Stimulated activated CD8-positive, alpha-beta memory T cell treated with anti-CD3 and anti-CD28 coated beads, Interleukin-4, amount 100 ng/mL, for 1 hour (primary cell): ENCODE measurements around the gene PEPD.

Experiments
- DNase-seq, 2 donors: peaks; one replicate each; pipeline ENCODE4 v3.0.0-alpha.2; 2020; ENCODE audit warnings: low read depth in 2 of 2, low spot score in 1 of 2

Gene PEPD

DNA sequence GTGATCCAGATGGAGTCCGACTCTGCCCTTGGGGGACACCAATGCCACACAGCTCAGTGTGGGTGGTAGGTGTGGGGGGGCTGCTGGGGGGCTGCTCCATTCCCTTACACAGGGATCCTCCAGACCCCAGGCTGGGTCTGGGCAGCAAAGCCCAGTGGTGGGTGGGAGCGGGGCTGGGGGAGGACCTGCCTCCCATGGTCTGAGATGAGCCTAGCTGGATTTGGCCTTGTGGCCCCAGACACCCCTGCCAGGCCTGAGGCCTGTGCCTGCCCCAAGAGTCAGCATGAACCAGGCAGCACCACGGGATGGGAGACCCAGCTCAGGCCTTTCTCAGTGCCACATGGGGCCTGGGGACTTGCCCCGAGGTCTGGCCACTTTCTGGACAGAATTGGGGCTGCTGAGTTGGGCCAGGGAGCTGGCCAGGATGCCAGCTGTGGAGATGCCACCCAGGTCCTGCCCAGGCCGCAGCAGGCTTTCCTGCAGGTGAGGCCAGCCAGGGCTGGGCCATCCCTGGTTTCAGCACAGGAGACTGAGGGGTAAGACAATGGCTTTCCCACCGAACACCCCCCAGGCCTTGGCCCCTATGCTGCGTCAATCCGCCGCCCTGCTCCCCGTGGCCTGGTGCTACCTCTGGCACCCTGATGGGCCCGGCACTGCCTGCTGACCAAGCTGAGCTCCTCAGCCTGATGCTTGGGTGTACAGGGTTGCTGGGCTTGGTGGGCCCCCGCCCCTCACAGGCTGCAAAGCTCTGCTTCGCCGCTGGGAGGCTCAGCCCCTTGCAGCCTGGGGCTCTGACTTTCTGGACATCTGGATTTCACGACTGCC is 123.8 kb downstream of the PEPD start:
- DNase-seq = no peak

DNA sequence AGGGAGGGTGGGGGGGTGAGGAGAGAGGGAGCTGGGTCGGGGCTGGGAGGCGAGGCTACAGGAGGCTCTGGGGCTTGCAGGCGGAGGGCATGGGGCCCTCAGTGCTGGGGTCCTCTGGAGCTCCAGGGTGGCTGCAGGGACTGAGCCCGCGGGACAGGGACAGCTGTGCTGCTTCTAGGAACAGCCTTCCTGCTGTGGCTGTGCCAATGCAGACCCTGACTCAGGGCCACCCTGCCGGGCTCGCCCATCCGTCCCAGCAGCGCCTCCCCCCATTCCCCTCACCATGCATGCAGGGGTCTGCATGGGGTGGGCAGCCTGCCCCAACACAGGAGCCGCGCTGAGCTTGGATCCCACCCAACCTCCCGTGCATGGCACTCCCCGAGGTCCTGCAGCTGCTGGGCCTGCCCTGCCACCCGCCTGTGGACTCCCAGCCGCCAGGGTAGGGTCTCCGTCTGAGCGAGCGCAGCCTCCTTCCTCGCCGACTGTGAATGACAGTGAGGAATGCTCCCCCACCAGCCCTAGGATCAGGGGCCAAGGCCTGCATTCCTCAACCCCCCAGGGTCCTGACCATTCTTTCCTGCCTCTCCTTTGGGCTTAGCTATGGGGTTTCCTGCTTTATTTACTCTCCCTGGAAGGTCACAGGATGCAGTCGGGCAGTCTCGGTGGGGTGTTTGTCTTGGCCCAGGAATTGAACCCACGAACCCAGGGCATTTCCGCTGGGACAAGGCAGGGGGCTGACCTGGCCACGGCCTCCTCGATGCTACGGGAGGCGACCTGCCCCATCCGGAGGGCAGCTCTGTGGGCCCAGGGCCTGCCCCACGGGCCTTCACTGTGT is 124.7 kb downstream of the PEPD start:
- DNase-seq = no peak

DNA sequence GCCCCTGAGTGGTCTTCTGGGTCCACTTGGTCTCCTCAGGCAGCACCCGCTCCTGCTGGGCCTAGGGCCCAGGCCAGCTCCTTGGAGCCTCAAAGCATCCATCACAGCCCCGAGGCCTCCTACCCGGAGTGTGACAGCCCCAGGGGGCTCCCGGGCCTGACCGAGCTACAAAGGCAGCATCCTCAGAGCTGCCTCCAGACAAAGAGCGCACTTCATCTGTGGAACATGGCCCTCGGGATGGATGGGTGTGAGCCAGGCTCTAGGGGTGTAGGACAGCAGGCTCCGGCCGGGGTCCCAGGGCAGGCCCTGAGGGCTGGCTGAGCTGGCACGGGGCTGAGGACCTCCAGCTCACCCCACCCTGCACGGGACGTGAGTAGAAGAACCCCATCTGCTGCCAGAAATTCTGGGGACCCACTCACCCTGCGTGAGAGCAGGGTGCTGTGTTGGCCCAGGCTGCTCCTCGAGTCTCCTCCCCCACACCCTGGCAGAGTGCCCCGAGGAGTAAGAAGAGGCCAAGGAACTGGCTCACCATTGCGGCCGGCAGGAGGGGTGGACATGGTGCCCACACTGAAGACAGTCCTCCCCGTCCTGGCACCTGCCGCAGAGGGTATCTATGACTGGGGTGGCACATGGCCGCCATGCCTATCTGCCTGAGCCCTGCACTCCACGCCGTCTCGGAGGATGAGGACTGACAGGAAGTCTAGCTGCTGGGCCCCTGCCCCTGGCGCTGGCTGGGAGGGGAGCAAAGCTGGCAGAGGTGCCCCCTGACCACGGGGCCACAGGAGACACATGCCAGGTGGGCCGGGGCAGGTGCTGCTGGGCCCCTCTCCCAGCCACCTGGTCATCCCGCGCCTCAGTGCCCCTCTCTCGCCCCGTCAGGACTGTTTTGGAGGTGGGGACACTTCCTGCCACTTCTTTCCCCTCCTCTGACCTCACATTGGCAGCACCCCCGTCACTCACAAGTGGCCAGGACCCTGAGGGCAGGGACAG is 125.7 kb downstream of the PEPD start:
- DNase-seq = no peak

DNA sequence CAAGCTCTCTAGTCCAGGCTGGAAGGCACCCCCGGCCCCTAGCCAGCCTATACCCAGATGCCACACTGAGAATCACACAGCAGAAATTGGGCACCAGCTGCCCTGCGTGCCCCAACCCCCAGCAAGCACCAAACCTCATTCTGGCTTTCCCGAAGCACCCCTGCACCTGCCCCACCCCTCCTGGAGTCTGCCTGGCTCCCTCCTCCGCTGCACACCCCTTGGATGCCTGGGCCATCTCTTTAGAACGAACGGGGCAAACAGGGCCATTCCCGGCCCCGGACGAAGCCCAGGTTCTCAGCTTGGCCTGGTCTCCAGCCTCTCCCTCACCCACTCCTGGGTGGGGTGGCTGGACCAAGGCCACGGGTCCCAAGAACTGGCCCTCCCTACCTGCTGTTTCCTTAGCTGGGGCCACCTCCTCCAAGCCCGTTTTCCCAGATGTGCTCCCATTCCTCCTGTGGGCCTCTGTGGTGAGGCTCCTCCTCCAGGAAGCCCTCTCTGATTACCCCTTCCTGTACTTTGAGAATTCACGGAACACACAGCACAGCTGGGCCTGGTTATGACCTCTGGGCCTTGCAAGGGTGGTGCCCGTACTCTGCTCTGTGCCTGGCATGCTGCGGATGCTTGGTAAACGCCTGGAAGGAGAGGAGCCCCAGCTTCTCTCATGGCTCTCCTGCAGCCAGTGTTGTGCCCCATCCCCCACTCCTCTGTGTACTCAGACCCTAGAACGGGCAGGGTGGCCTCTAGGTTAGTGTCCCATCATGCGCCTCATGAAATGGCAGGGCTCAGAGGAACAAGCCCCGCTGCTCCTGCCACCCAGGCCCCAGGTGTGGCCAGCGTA is 126.6 kb downstream of the PEPD start:
- DNase-seq = no peak

DNA sequence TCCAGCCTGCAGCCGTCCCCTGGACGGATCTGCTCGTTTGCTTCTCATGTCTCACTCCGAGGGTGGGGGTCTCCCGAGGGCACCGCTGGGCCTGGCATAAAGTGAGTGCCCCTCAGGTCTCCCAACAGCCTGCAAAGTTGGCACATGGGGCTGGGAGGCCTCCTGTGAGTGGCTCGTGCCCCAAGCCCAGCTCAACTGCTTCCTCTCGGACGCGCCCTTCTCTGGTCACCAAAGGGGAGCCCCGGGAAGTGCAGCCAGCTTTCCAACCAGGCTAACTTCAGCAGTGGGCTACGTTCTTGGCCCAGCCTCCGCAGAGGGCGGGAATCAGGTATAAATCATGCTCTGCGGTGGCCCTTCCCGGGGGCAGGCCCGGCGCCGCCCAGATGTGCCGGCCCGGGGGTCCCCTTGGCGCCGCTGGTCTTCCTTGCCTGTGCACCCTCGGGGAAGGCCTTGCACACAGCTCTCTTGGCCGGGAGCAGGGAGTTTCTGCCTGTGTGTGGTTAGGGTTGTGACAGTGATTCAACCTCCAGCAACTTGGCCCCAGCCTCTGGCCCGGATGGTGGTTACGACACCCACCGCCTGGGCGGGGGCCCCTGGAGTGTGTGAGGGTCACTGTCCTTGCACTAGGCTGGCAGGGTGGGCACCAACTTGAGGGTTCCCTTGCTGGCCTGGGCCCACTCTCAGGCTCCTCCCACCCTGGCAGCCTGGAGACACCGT is 127.4 kb downstream of the PEPD start:
- no peak for DNase-seq

DNA sequence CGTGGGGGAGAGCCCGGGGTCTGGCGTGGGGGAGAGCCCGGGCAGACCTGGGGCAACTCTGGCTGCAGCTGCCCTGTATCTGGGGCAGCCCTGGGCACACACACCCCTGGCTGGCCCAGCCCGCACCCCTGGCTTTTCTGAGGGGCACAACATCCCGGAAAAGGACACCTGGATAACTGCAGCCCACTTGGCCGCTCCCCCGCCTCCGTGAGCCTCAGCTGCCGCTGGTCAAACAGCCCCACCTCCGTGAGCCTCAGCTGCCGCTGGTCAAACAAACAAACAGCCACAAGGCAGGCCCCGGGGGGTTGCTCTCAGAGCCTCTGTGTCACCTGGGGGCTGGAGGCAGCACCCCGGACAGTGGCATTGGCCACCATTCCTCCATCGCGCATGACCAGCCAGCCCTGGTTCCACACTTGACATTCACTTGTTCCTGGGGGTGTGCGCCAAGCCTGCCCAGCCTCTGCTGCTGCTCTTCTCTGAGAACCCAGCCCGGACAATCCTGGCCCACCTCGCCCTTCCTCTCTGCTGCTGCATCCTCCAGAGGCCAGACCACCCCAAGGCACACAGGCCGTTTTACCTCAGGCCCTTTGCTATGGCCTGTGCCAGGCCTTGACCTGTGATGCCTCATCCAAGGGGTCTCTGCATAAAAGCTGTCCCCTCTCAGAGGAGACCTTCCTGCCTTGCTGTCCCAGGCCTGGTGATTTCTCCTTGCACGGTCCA is 128.1 kb downstream of the PEPD start:
- no peak for DNase-seq

DNA sequence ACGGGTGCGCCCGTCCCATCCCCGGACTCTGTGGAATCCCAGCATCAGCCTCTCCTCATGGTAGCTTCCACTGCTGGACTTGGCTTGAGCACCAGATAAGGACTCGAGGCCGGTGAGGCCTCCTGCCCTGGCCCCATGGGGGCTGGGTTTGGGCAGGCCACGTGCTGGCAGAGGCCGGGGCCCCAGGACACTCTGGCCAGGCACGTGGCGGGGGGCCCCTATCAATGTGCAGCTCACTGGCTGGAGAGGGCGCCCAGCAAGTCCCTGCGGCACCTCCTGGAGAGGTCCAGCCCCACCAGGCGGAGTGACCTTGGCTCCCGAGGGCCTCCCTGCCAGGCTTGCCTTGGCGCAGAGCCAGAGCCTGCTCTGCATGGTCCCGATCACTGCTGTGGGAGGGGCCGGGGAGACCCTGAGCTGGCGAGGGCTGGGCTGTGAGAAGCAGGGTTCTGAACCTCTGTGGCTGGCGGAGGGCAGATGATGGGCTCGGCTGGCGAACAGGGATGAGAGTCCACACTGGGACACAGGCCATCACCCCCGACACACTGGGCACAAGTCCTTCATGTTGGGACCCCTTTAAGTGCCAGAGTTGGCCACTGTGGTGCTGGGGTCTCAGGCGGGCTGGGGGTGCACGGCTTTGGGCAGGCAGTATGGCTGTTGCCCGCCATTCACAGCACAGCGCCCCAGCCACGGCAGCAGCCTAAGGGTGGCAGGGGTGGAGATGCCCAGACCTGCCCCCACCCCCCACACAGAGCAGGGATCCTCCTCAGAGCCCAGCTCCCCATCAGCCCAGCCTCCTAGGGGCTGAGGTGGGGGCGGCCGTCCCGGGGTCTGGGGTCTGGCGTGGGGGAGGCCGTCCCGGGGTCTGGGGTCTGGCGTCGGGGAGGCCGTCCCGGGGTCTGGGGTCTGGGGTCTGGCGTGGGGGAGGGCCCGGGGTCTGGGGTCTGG is 129.0 kb downstream of the PEPD start:
- DNase-seq = no peak

DNA sequence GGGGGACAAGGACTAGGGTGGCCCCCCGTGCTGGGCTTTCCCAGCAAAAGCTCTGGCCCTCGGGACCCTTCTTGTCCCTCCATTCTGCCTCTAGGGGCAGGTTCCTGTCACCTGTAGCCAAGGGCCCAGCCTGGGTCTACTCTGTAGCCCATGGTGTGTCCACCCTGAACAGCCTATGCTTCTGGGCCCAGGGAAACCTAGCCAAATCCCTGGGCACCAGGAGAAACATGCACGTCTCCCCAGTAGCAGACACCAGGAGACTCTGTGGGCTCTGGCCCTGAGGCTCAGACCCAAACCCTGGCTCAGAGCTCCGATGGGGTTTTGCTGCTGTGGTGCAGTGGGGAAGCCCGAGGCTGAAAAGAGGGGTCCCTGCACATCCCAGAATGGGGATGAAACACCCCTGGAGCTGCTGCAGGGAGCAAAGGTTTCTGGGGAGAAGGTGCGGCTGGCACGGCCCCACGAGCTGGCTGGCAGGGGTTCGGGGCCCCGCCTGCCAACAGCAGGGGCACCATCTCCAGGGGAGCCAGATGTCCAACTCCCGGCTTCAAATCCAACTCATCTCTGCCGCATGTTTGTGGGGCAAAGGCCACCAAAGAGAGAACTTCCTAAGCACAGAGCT is 129.9 kb downstream of the PEPD start:
- DNase-seq = no peak

DNA sequence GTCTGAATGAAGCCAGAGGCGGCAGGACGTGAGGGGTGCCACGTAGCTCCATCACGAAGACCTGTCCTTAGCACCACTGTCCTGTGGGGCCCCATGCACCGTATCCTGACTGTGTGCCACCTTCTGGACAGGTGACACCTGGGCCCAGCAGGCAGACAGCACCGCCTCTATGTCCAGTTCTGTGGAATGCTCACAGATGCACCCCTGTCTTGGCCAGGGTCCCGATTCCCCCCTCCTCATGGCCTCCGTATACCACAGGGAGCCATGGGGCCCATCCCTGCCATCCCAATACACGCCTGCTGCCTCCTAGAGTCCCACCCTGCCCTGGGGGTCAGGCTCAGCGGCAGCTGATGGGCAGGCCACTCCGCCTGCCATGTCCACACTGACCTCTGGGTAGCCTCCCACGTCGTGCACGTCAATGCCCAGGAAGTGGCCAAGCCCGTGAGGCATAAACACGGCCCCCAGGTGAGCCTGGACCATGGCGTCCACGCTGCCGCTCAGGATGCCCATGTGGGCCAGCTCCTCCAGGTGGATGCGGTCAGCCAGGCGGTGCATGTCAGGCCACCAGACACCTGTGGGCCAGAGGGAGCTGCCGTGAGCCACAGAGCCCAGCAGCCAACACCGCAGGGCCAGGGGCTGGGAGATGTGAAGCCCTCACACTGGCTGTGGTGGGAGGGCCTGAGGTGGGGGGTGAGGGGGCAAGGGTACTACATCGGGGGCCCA is 130.5 kb downstream of the PEPD start:
- DNase-seq = no peak

DNA sequence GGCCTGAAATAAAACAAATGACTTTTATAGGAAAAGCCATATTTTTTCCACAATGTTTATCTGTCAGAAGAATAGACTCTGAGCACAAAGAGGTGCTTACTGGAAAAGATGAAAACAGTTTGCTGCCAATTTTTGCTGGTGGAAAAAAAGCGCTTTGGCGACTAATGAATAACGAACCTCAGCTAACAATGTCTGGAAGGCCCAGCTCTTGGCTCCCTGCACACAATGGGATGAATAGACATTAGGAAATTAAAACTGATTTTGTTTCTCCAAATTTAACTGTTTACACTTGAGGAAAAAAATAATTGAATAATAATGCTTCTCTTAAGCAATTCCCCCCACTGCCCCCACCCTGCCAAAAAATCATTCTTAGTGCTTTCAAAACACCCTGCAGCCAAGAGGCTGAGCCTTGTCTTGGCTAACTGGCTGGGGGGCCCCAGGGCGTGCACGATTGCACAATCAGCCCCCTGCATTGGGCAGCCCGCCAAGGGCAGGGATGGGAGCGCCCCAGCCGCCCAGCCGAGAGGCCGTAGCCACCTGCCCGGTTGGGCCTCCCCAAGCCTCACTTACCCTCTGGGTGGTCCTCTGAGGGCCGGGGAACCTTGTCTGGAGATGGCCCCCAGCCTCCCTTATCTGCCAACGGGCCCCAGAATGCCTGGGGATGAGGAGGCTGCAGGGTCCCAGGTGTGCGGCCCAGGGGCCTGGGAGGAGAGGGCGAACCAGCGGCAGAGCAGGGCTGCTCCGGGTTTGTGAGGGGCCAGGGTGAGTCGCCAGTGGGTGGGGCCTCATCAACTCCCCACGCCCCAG is 131.3 kb downstream of the PEPD start:
- DNase-seq = no peak

DNA sequence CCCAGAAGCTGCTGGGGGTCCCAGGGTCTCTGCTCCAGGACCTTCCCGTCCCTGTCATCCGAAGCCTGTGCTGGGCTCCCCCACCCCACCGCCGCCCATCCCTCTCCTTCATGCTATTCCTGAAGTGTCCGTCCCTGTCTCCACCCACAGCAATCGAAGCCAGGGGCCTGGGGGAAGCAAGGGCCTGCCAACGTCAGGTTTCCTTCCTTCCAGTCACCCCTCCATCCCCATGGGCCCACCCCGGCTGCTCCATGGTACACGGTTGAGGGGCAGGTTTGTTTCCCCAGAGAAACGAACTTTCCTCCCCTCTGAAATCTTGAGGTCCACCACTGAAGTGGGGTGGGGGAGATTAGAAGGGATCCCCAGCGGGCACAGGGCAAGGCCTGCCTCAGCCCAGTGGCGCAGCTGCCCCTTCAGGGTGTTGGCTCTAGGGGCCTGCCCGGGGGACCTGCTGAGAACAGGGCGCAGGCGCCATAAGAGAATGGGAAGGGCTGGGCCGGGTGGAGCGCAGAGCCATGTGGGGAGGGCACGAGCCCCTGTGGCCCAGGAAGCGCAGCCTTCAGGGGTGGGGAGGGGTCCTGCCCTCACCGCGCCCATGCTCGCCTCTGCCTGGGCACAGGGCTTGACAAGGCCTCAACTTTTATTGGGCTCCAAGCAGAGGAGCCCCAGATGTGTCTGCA is 132.0 kb downstream of the PEPD start:
- no peak for DNase-seq

DNA sequence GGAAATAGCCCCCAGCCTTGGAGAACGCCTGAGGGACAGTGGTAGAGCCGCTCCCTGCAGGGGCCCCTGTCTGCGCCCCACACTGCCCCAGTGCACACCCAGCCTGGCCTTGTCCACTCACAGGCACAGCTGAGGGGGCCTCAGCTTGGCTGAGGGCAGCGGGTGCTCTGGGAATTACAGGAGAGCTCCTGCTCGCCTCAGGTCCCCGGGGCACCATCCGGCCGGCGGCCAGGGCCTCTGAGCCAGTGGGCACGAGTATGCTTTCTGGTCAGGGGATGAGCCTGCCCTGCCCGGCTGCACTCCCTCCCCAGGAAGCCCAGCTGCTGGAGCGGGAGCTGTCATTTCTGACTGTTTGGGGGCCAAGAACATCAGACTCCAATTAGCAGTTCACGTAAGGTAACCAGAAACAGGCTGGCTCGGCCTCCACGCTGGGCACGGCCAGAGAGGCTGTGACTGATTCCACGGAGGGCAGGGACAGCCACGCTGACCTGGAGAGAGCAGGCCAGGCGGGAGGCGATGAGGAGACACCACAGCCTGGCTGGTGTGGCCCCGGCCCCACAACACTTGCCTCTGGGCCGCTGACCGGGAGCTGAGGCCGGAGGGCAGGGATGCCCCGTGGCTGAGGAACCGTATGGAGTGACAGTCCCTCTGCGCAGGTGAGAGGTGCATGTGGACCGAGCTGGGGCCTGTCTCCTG is 132.7 kb downstream of the PEPD start:
- DNase-seq = no peak

DNA sequence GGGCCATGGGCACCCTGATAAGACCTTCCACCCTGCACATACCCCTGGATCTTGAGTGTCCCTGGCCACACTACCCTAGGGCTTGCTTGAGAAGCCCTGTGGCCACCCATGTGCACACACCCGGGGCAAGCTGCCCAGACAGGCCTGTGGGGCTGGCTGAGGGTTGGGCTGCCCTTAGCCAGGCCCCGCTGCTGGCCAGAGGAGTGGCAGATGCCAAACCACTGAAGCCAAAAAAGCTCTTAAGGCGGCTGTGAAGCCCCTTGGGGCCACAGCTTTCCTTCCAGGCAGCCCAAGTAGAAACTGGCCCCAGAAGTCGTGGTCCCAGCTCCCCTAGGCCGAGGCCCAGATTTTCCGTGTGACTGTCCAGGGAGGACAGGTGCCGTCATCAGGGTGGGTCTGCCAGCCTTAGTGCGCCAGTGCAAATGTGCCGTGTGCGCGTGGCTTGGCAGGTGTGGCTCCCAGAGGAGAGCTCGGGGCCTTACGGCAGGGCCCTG is 133.3 kb downstream of the PEPD start:
- no peak for DNase-seq

DNA sequence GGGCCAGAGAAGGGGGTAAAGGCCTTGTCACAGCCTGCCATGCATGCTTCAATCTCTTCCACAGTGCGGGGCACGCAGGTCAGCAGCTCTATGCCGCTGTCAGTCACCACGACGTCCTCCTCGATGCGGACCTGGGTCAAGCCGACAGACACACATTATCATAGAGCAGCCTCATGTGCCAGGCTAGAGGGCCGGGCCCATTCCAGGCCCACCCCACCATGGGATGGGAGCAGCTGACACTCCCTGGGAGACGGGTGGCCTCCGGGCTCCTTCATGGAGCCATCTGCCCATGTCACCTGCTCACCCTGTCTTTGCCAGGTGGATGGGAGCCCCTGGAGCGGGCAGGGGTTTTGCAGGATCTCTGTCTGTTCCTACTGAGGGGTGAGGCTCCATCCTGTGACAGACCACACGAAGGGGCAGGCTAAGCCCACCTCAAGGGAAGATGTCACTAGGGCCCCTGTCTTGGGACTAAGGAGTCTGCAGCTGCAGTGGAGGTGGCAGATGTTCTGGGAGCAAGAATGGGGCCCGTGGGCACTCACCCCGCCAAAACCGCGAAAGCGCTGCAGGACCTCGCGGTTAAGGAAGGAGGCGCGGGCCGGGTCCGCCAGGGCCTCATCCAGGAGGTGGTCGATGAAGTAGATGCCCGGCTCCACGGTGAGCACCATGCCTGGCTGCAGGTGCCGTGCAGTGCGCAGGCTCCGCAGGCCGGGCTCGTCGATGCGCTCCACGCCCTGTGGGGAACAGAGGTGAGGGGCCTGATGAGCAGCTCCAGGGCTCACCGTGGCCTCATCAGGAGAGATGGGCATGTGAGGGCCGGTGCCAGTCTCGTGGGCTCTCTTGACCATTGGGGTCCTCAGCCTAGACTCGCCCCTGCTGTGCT is 134.0 kb downstream of the PEPD start:
- DNase-seq = no peak
